ENCODE data around the gene CADM1.

Gene CADM1

GRCh38 chr11:115421352-115421991 is 82.7 kb downstream of the CADM1 start:
- Histone ChIP-seq H3K36me3 (ENCODE audit: control insufficient read depth, low read length) (no peaks in the 10 kb centered on the region), H3K9me2 (replicated peaks; ENCODE audit: control insufficient read depth, low read length) (no peaks in the 10 kb centered on the region), H3K9me3 (ENCODE audit: control insufficient read depth, insufficient read depth, low read length) (no peaks in the 10 kb centered on the region; the same call in 1 of the 2 replicates), H4K20me1 (ENCODE audit: control insufficient read depth, insufficient read depth, low read depth, low read length) (no peaks in the 10 kb centered on the region), H3K4me3 (ENCODE audit: low read length) (no peak overlapping the region), H3K79me2 (ENCODE audit: control insufficient read depth, low read length) (no peaks in the 10 kb centered on the region), H3K4me2 (ENCODE audit: low read length) (no peak overlapping the region), H3K27me3 (ENCODE audit: control insufficient read depth, low read length) (peaks cover 8% of the 10 kb centered on the region), H3K4me1 (ENCODE audit: control insufficient read depth, low read length) (no peaks in the 10 kb centered on the region), H3F3A (ENCODE audit: control insufficient read depth, insufficient read depth) (no peaks in the 10 kb centered on the region), H3K27ac (ENCODE audit: low read depth, low read length) (no peak overlapping the region)
- no peak for TF ChIP-seq EZH2phosphoT487 (IDR thresholded peaks at IDR 0.05; ENCODE audit: borderline replicate concordance, low read length)
- TF ChIP-seq, protein P1, sequence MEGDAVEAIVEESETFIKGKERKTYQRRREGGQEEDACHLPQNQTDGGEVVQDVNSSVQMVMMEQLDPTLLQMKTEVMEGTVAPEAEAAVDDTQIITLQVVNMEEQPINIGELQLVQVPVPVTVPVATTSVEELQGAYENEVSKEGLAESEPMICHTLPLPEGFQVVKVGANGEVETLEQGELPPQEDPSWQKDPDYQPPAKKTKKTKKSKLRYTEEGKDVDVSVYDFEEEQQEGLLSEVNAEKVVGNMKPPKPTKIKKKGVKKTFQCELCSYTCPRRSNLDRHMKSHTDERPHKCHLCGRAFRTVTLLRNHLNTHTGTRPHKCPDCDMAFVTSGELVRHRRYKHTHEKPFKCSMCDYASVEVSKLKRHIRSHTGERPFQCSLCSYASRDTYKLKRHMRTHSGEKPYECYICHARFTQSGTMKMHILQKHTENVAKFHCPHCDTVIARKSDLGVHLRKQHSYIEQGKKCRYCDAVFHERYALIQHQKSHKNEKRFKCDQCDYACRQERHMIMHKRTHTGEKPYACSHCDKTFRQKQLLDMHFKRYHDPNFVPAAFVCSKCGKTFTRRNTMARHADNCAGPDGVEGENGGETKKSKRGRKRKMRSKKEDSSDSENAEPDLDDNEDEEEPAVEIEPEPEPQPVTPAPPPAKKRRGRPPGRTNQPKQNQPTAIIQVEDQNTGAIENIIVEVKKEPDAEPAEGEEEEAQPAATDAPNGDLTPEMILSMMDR (IDR thresholded peaks at IDR 0.05; ENCODE audit: low read depth, low read length, poor library complexity, severe bottlenecking) = no peak

- Histone ChIP-seq H3K4me3 (ENCODE audit: low read length) (no peak overlapping the region), H3K4me2 (ENCODE audit: low read length) (no peak overlapping the region), H3K27ac (ENCODE audit: low read depth, low read length) (no peak overlapping the region), H3K9me3 (ENCODE audit: control insufficient read depth, insufficient read depth, low read length) (no peaks in the 10 kb centered on the region; the same call in 1 of the 2 replicates), H4K20me1 (ENCODE audit: control insufficient read depth, insufficient read depth, low read depth, low read length) (no peaks in the 10 kb centered on the region), H3F3A (ENCODE audit: control insufficient read depth, insufficient read depth) (no peaks in the 10 kb centered on the region), H3K36me3 (ENCODE audit: control insufficient read depth, low read length) (no peaks in the 10 kb centered on the region), H3K79me2 (ENCODE audit: control insufficient read depth, low read length) (no peaks in the 10 kb centered on the region), H3K9me2 (replicated peaks; ENCODE audit: control insufficient read depth, low read length) (no peaks in the 10 kb centered on the region), H3K27me3 (ENCODE audit: control insufficient read depth, low read length) (peaks cover 8% of the 10 kb centered on the region), H3K4me1 (ENCODE audit: control insufficient read depth, low read length) (no peaks in the 10 kb centered on the region)
- TF ChIP-seq, protein P1 (IDR thresholded peaks at IDR 0.05; ENCODE audit: low read depth, low read length, poor library complexity, severe bottlenecking) = no peak
- no peak for TF ChIP-seq EZH2phosphoT487 (IDR thresholded peaks at IDR 0.05; ENCODE audit: borderline replicate concordance, low read length)
These were observed 83.7 kb downstream of the CADM1 start for GRCh38 chr11:115420505-115420904.

DNA sequence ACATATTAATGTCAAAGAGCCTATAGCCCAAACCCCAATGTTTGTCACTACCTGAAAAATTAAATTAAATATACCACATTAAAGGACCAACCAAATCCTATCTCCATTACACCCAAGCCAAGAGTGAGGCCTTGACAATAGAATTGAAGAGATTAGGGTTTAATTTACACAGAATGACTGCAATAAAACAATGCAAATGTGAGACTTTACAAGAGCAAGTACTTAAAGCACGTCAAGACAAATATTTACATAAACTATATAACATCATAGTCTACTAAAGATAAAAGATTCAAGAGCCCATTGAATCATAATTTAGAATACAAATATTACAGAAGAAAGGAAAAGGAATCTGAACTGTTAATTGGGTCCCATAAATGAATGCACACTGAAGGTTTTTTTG is 85.6 kb downstream of the CADM1 start:
- no peak overlapping the region for H3K27ac ChIP-seq (ENCODE audit: low read depth, low read length)
- TF ChIP-seq EZH2phosphoT487 (IDR thresholded peaks at IDR 0.05; ENCODE audit: borderline replicate concordance, low read length) = no peak
- TF ChIP-seq, protein P1 (IDR thresholded peaks at IDR 0.05; ENCODE audit: low read depth, low read length, poor library complexity, severe bottlenecking) = no peak
- H3K9me3 ChIP-seq (ENCODE audit: control insufficient read depth, insufficient read depth, low read length) = no peaks in the 10 kb centered on the region; the same call in 1 of the 2 replicates
- H3K4me2 ChIP-seq (ENCODE audit: low read length) = no peak overlapping the region
- H4K20me1 ChIP-seq (ENCODE audit: control insufficient read depth, insufficient read depth, low read depth, low read length) = no peaks in the 10 kb centered on the region
- H3K36me3 ChIP-seq (ENCODE audit: control insufficient read depth, low read length) = no peaks in the 10 kb centered on the region
- H3K79me2 ChIP-seq (ENCODE audit: control insufficient read depth, low read length) = no peaks in the 10 kb centered on the region
- peaks cover 3% of the 10 kb centered on the region for H3K27me3 ChIP-seq (ENCODE audit: control insufficient read depth, low read length)
- no peaks in the 10 kb centered on the region for H3K4me1 ChIP-seq (ENCODE audit: control insufficient read depth, low read length)
- no peak overlapping the region for H3K4me3 ChIP-seq (ENCODE audit: low read length)
- no peaks in the 10 kb centered on the region for H3K9me2 ChIP-seq (replicated peaks; ENCODE audit: control insufficient read depth, low read length)
- H3F3A ChIP-seq (ENCODE audit: control insufficient read depth, insufficient read depth) = no peaks in the 10 kb centered on the region
